GM12878 (cell line): ENCODE results near the gene PLK1. TPM values are rescaled to one million over a fixed set of nuclear protein-coding genes. Genes with fewer than 3 reads are reported as not detected.

ENCODE experiments used
- ATAC-seq: fragments of 200-7000 bp; cut with Tn5 transposase; 3 replicates; pipeline ENCODE4 v1.9.1; 2020; ENCODE audit warnings: mild to moderate bottlenecking, moderate library complexity
- BruUV-seq: library from RNA; stranded (reverse); fragments of 400-500 nt; replicated peaks from 2 replicates; lab custom pipeline; 2021; lab: Mats Ljungman, UMichigan
- CTCF ChIA-PET: fragments of 300-600 bp; sonication (Branson Sonifier 250); formaldehyde crosslinking; extraction: SDS; loops from one replicate; lab custom pipeline; 2021; ENCODE audit warnings: inconsistent platforms; lab: Yijun Ruan, JAX
- POLR2A ChIA-PET: fragments of 350-600 bp; formaldehyde crosslinking; extraction: SDS; loops from one replicate; lab custom pipeline; 2021; ENCODE audit warnings: inconsistent platforms; lab: Charles Lee
- RAD21 ChIA-PET: fragments of 300-600 bp; sonication (Branson Sonifier 250); formaldehyde crosslinking; loops from one replicate; lab custom pipeline; 2023; ENCODE audit warnings: antibody characterized with exemption; ENCODE audit not compliant: unreplicated experiment; lab: Charles Lee
- SMC1A ChIA-PET: fragments of 300-600 bp; sonication (Branson Sonifier 250); formaldehyde crosslinking; loops from one replicate; lab custom pipeline; 2023; ENCODE audit not compliant: unreplicated experiment, uncharacterized antibody; lab: Charles Lee
- DNase-seq: peaks from one replicate; pipeline ENCODE4 v3.0.0-alpha.2; 2011; ENCODE audit warnings: low read depth, low spot score
- FAIRE-seq: peaks from 3 replicates; lab custom pipeline; 2011; peaks lifted over from hg19 to GRCh38; lab: Jason Lieb, UNC
- H2AFZ ChIP-seq: 2 replicates; pipeline ENCODE4 v1.6.0; 2011; ENCODE audit warnings: low read depth, low read length, control low read depth; ENCODE audit not compliant: control insufficient read depth
- H3K27ac ChIP-seq: 2 replicates; pipeline ENCODE4 v1.5.1; 2011; ENCODE audit warnings: control low read depth; ENCODE audit not compliant: control insufficient read depth, insufficient read depth
- H3K27me3 ChIP-seq, 2 experiments: replicated peaks in 1 of 2; 2 replicates each; pipeline versions ENCODE4 v1.6.0 to v1.6.1; 2011; ENCODE audit warnings: low read length in 1 of 2; ENCODE audit not compliant: control insufficient read depth in 2 of 2, insufficient read depth in 2 of 2
- H3K36me3 ChIP-seq, 2 experiments: 2 replicates each; pipeline ENCODE4 v1.5.1; 2011; ENCODE audit warnings: low read length in 1 of 2; ENCODE audit not compliant: control insufficient read depth in 2 of 2, insufficient read depth in 2 of 2
- H3K4me1 ChIP-seq: 2 replicates; pipeline ENCODE4 v1.6.1; 2011; ENCODE audit warnings: mild to moderate bottlenecking, low read length, moderate library complexity, mixed read lengths; ENCODE audit not compliant: control insufficient read depth, insufficient read depth
- H3K4me2 ChIP-seq: 2 replicates; pipeline ENCODE4 v1.6.0; 2011; ENCODE audit warnings: control low read depth; ENCODE audit not compliant: control insufficient read depth, insufficient read depth
- H3K4me3 ChIP-seq: fragments of 200-600 bp; sonication (generic); 2 replicates; pipeline ENCODE4 v1.5.1; 2016
- H3K79me2 ChIP-seq: 2 replicates; pipeline ENCODE4 v1.6.0; 2011; ENCODE audit warnings: low read length; ENCODE audit not compliant: control insufficient read depth, insufficient read depth
- H3K9ac ChIP-seq: 2 replicates; pipeline ENCODE4 v1.8.0; 2011; ENCODE audit warnings: low read length, control low read depth, mixed read lengths; ENCODE audit not compliant: control insufficient read depth, insufficient read depth
- H3K9me3 ChIP-seq: replicated peaks from 3 replicates; pipeline ENCODE4 v1.5.1; 2011; ENCODE audit warnings: mild to moderate bottlenecking, low read length; ENCODE audit not compliant: control insufficient read depth, insufficient read depth
- H4K20me1 ChIP-seq: 2 replicates; pipeline ENCODE4 v1.6.0; 2011; ENCODE audit not compliant: control insufficient read depth, insufficient read depth
- MLLT1 ChIP-seq: fragments of 450-650 bp; IDR thresholded peaks from 2 replicates; pipeline ENCODE4 v1.6.1; 2016; ENCODE audit warnings: mild to moderate bottlenecking
- TARDBP ChIP-seq: IDR thresholded peaks from 2 replicates; pipeline ENCODE4 v1.6.1; 2016; ENCODE audit warnings: borderline replicate concordance
- WGBS: methylation state at CpG from one replicate; pipeline ENCODE4 v1.1.6; 2016; ENCODE audit warnings: low lambda C conversion rate; ENCODE audit not compliant: insufficient replicate concordance, insufficient coverage; ENCODE audit errors: missing lambda C conversion rate; 5-methylcytosine and 5-hydroxymethylcytosine counted together
- in situ Hi-C: fragments of 300-500 bp; cut with MboI; formaldehyde crosslinking; loops from 9 replicates; pipeline ENCODE4 v1.14.3; 2018; ENCODE audit warnings: mixed read lengths
- intact Hi-C: fragments of 100-400 bp; cut with micrococcal nuclease; formaldehyde crosslinking; loops from one replicate; pipeline ENCODE4 v1.14.2; 2022; ENCODE audit not compliant: unreplicated experiment
- polyA plus RNA-seq, 11 experiments: library from polyadenylated mRNA; depleted of rRNA in 4 of 11; unstranded in 6 of 11; stranded (reverse) in 5 of 11; fragments of >200 nt; fragmentation: Nextera tagmentation in 4 of 11; fragmentation: Illumina TruSeq in 1 of 11; extraction: Ambion mirVana in 4 of 11; extraction: Trizol in 1 of 11; gene quantifications; 1 replicate in 1 of 11; 2 replicates in 10 of 11; pipeline versions ENCODE4 v1.2.1 to v1.2.3, GENCODE V29; 2011 to 2016; ENCODE audit warnings: inconsistent platforms in 2 of 11, missing spikeins in 2 of 11, low read depth in 1 of 11
- total RNA-seq, 4 experiments: library from RNA; depleted of rRNA in 3 of 4; stranded (reverse); fragments of >200 nt in 3 of 4; fragmentation: Illumina TruSeq in 1 of 4; extraction: Trizol in 1 of 4; gene quantifications; 2 replicates each; pipeline versions ENCODE4 v1.2.1 to v1.2.3, GENCODE V29; 2013 to 2021

Gene PLK1
- total and polyA plus RNA-seq, 10 of the 15 experiments (the other 5 are each of a cell fraction or from before 2014, with no cell fraction given), result 11.3 to 191 (median 84.5) TPM

GRCh38 chr16:23642246-23642774 is 36.4 kb upstream of the PLK1 start:
- ChIA-PET SMC1A (interaction anchor here (1.0 to 1.6 kb wide), 5 partner anchors 9 to 555 kb away, joined by 3 to 6 read pairs (median 3); partner anchors contain the start of gene PLK1), POLR2A (interaction anchor here (0.7 to 1.3 kb wide), 4 partner anchors 9 to 33 kb away, joined by 3 to 4 read pairs (median 4); no protein-coding TSS in a partner anchor), RAD21 (interaction anchor here (1.4 to 1.7 kb wide), 2 partner anchors 27 to 36 kb away, joined by 4 to 5 read pairs; partner anchors contain the start of gene PLK1), CTCF (interaction anchor here (0.8 to 1.5 kb wide), 5 partner anchors 21 to 373 kb away, joined by 3 to 5 read pairs (median 3); partner anchors contain the start of gene NDUFAB1)
- WGBS, result 55% methylated on average over 14 of the region's 14 CpGs
- Histone ChIP-seq H3K4me1 (peaks cover 3% of the 10 kb centered on the region; the same call in 1 of the 2 replicates), H3K4me3 (peak overlapping the region; percentile 92), H4K20me1 (no peaks in the 10 kb centered on the region), H3K4me2 (peak overlapping the region; percentile 92), H3K27ac (peak overlapping the region; percentile 84; the same call in 1 of the 2 replicates), H3K9ac (peak overlapping the region; percentile 88), H3K79me2 (peaks cover 52% of the 10 kb centered on the region), H3K36me3 (peaks cover 0 to 19% of the 10 kb centered on the region in 2 experiments; a peak in 2 of 4 replicates), H3K9me3 (no peaks in the 10 kb centered on the region), H3K27me3 (no peaks in the 10 kb centered on the region), H2AFZ (no peak overlapping the region)
- no peak for DNase-seq
- in situ Hi-C loops, result no loop called here
- TF ChIP-seq MLLT1 (peak; percentile 86), TARDBP (no peak)
- no TSS peak for BruUV-seq
- intact Hi-C loops, result loop anchor here (5.0 to 10.0 kb wide), 2 partner anchors 35 to 892 kb away; partner anchors contain the start of genes PLK1 and RBBP6
- ATAC-seq, result no peak
- no peak for FAIRE-seq
